Transverse colon (tissue), 3 donors: ENCODE results near the gene RCN1.

Experiments
- CTCF ChIP-seq, 5 experiments: fragments of 200-600 bp in 3 of 5; fragments of 450-650 bp in 2 of 5; sonication (generic) in 3 of 5; IDR thresholded peaks; 1 replicate in 2 of 5; 2 replicates in 3 of 5; pipeline ENCODE4 v1.5.1; 2016 to 2017; ENCODE audit warnings: antibody characterized with exemption in 5 of 5, inconsistent platforms in 3 of 5, mild to moderate bottlenecking in 2 of 5, moderate library complexity in 1 of 5
- EP300 ChIP-seq: sonication (generic); formaldehyde crosslinking; IDR thresholded peaks from one replicate; pipeline ENCODE4 v1.6.1; 2017; ENCODE audit warnings: antibody characterized with exemption, low read depth
- POLR2A ChIP-seq: fragments of 450-650 bp; IDR thresholded peaks from one replicate; pipeline ENCODE4 v1.6.1; 2016; ENCODE audit warnings: antibody characterized with exemption, mild to moderate bottlenecking, moderate library complexity

DNA sequence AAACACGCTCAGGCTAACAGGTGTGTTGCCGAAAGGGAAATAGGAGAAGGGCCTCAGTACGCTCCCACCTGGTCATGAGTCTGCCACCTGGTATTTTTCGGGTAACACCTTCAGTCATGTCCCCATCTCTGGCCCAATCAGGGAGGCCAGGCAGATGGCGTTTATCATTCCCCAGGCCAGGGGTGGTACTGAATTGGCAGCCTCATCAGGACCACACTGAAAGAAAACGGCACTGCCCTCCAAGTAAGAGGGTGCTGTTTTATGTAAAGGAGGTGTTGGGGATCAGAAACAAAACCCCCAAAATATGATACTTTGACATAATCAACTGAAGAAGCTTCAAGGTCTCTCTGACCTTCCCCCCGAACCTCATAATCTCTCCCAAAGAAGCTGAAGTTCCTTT is 58.9 kb downstream of the RCN1 start:
- no peak for TF ChIP-seq CTCF (IDR thresholded peaks at IDR 0.05)
- TF ChIP-seq EP300: no peak
- no peak for TF ChIP-seq POLR2A
